Activated CD4-positive, alpha-beta T cell treated with anti-CD3 and anti-CD28 coated beads, Interleukin-2, amount 10 ng/mL, durations not matched to agents 7 days and 5 days (primary cell): ENCODE results near the gene TRIM29. TPM values are rescaled to one million over a fixed set of nuclear protein-coding genes. Genes with fewer than 3 reads are reported as not detected.

Source experiments
- CTCF ChIA-PET: fragments of 350-600 bp; sonication (Branson Sonifier 250); formaldehyde crosslinking; loops from one replicate; lab custom pipeline; 2021; ENCODE audit warnings: antibody characterized with exemption; lab: Charles Lee
- POLR2A ChIA-PET: fragments of 350-600 bp; sonication (Branson Sonifier 250); formaldehyde crosslinking; loops from one replicate; lab custom pipeline; 2021; ENCODE audit warnings: antibody characterized with exemption; lab: Charles Lee
- DNase-seq: peaks from one replicate; pipeline ENCODE4 v3.0.0-alpha.2; 2020
- H3K27ac Mint-ChIP-seq: one replicate; pipeline ENCODE4 v1.8.0; 2021; ENCODE audit warnings: mild to moderate bottlenecking, moderate library complexity, mixed read lengths
- H3K27me3 Mint-ChIP-seq: one replicate; pipeline ENCODE4 v1.8.0; 2021; ENCODE audit warnings: mixed read lengths
- H3K36me3 Mint-ChIP-seq: one replicate; pipeline ENCODE4 v1.8.0; 2021; ENCODE audit warnings: low read depth, mixed read lengths
- H3K4me1 Mint-ChIP-seq: one replicate; pipeline ENCODE4 v1.8.0; 2021; ENCODE audit warnings: mixed read lengths
- H3K4me3 Mint-ChIP-seq: one replicate; pipeline ENCODE4 v1.8.0; 2021; ENCODE audit warnings: mild to moderate bottlenecking, moderate library complexity, mixed read lengths
- H3K9me3 Mint-ChIP-seq: one replicate; pipeline ENCODE4 v1.8.0; 2021; ENCODE audit warnings: mixed read lengths
- total RNA-seq, 2 experiments: library from RNA; stranded (reverse); gene quantifications; one replicate each; pipeline ENCODE4 v1.2.3, GENCODE V29; 2021

The TRIM29 gene
- total RNA-seq, 2 experiments from 2014 or later = not detected

GRCh38 chr11:120130991-120131760 lies 6.7 kb downstream of the TRIM29 start:
- Mint-ChIP-seq H3K27me3 (no peaks in the 10 kb centered on the region), H3K36me3 (no peaks in the 10 kb centered on the region), H3K4me1 (no peaks in the 10 kb centered on the region), H3K9me3 (no peaks in the 10 kb centered on the region), H3K27ac (no peak overlapping the region), H3K4me3 (no peak overlapping the region)
- ChIA-PET CTCF (no interaction called here), POLR2A (no interaction called here)
- DNase-seq = no peak

- Mint-ChIP-seq H3K4me1 (no peaks in the 10 kb centered on the region), H3K27me3 (no peaks in the 10 kb centered on the region), H3K27ac (no peak overlapping the region), H3K36me3 (no peaks in the 10 kb centered on the region), H3K4me3 (no peak overlapping the region), H3K9me3 (no peaks in the 10 kb centered on the region)
- POLR2A ChIA-PET = no interaction called here
- DNase-seq = no peak
- CTCF ChIA-PET = no interaction called here
Observed at GRCh38 chr11:120130176-120130980, 7.5 kb downstream of the TRIM29 start.

- no peak for DNase-seq
- H3K4me3 Mint-ChIP-seq = no peak overlapping the region
- ChIA-PET POLR2A (no interaction called here), CTCF (no interaction called here)
- no peaks in the 10 kb centered on the region for H3K4me1 Mint-ChIP-seq
- H3K9me3 Mint-ChIP-seq = no peaks in the 10 kb centered on the region
- no peak overlapping the region for H3K27ac Mint-ChIP-seq
- no peaks in the 10 kb centered on the region for H3K27me3 Mint-ChIP-seq
- no peaks in the 10 kb centered on the region for H3K36me3 Mint-ChIP-seq
Observed at GRCh38 chr11:120129570-120129969, 8.3 kb downstream of the TRIM29 start.

GRCh38 chr11:120128392-120129119 lies 9.4 kb downstream of the TRIM29 start:
- no peaks in the 10 kb centered on the region for H3K36me3 Mint-ChIP-seq
- POLR2A ChIA-PET = interaction anchor here (0.5 kb wide), 1 partner anchor 790 kb away, joined by 3 read pairs; no protein-coding TSS in a partner anchor
- H3K4me1 Mint-ChIP-seq = no peaks in the 10 kb centered on the region
- no peak overlapping the region for H3K27ac Mint-ChIP-seq
- no peak overlapping the region for H3K4me3 Mint-ChIP-seq
- no peak for DNase-seq
- no peaks in the 10 kb centered on the region for H3K27me3 Mint-ChIP-seq
- H3K9me3 Mint-ChIP-seq = no peaks in the 10 kb centered on the region
- CTCF ChIA-PET = no interaction called here

- no peaks in the 10 kb centered on the region for H3K27me3 Mint-ChIP-seq
- H3K4me3 Mint-ChIP-seq = no peak overlapping the region
- DNase-seq = no peak
- ChIA-PET CTCF (no interaction called here), POLR2A (no interaction called here)
- H3K9me3 Mint-ChIP-seq = no peaks in the 10 kb centered on the region
- no peak overlapping the region for H3K27ac Mint-ChIP-seq
- no peaks in the 10 kb centered on the region for H3K4me1 Mint-ChIP-seq
- no peaks in the 10 kb centered on the region for H3K36me3 Mint-ChIP-seq
Observed at GRCh38 chr11:120127236-120127635, 10.7 kb downstream of the TRIM29 start.

- POLR2A ChIA-PET = no interaction called here
- Mint-ChIP-seq H3K27ac (no peak overlapping the region), H3K27me3 (no peaks in the 10 kb centered on the region), H3K9me3 (no peaks in the 10 kb centered on the region), H3K4me3 (no peak overlapping the region), H3K4me1 (no peaks in the 10 kb centered on the region), H3K36me3 (no peaks in the 10 kb centered on the region)
- no peak for DNase-seq
- CTCF ChIA-PET = interaction anchor here (1.1 kb wide), 1 partner anchor 397 kb away, joined by 4 read pairs; the partner anchor contains the start of gene NECTIN1
Observed at GRCh38 chr11:120126620-120127019, 11.3 kb downstream of the TRIM29 start.

- ChIA-PET CTCF (interaction anchor here (1.1 kb wide), 1 partner anchor 396 kb away, joined by 4 read pairs; the partner anchor contains the start of gene NECTIN1), POLR2A (no interaction called here)
- no peak overlapping the region for H3K4me3 Mint-ChIP-seq
- H3K27me3 Mint-ChIP-seq = no peaks in the 10 kb centered on the region
- no peak overlapping the region for H3K27ac Mint-ChIP-seq
- no peaks in the 10 kb centered on the region for H3K36me3 Mint-ChIP-seq
- no peak for DNase-seq
- no peaks in the 10 kb centered on the region for H3K4me1 Mint-ChIP-seq
- no peaks in the 10 kb centered on the region for H3K9me3 Mint-ChIP-seq
Observed at GRCh38 chr11:120125509-120125908, 12.4 kb downstream of the TRIM29 start.

GRCh38 chr11:120125024-120125423 lies 12.9 kb downstream of the TRIM29 start:
- Mint-ChIP-seq H3K27me3 (no peaks in the 10 kb centered on the region), H3K4me1 (no peaks in the 10 kb centered on the region), H3K4me3 (no peak overlapping the region), H3K9me3 (no peaks in the 10 kb centered on the region), H3K36me3 (no peaks in the 10 kb centered on the region), H3K27ac (no peak overlapping the region)
- CTCF ChIA-PET = no interaction called here
- no peak for DNase-seq
- POLR2A ChIA-PET = no interaction called here

- Mint-ChIP-seq H3K4me3 (no peak overlapping the region), H3K9me3 (no peaks in the 10 kb centered on the region), H3K27ac (no peak overlapping the region), H3K27me3 (no peaks in the 10 kb centered on the region), H3K4me1 (no peaks in the 10 kb centered on the region), H3K36me3 (no peaks in the 10 kb centered on the region)
- CTCF ChIA-PET = no interaction called here
- no peak for DNase-seq
- POLR2A ChIA-PET = no interaction called here
Observed at GRCh38 chr11:120124355-120124754, 13.6 kb downstream of the TRIM29 start.

GRCh38 chr11:120123946-120124345 lies 14.0 kb downstream of the TRIM29 start:
- Mint-ChIP-seq H3K27ac (no peak overlapping the region), H3K27me3 (no peaks in the 10 kb centered on the region), H3K36me3 (no peaks in the 10 kb centered on the region), H3K9me3 (no peaks in the 10 kb centered on the region), H3K4me1 (no peaks in the 10 kb centered on the region), H3K4me3 (no peak overlapping the region)
- ChIA-PET POLR2A (no interaction called here), CTCF (no interaction called here)
- DNase-seq = no peak

GRCh38 chr11:120122924-120123683 lies 14.8 kb downstream of the TRIM29 start:
- no peak for DNase-seq
- Mint-ChIP-seq H3K9me3 (no peaks in the 10 kb centered on the region), H3K36me3 (no peaks in the 10 kb centered on the region), H3K27ac (no peak overlapping the region), H3K4me3 (no peak overlapping the region), H3K27me3 (no peaks in the 10 kb centered on the region), H3K4me1 (no peaks in the 10 kb centered on the region)
- ChIA-PET POLR2A (no interaction called here), CTCF (no interaction called here)

GRCh38 chr11:120121914-120122473 lies 15.9 kb downstream of the TRIM29 start:
- H3K9me3 Mint-ChIP-seq = no peaks in the 10 kb centered on the region
- H3K4me3 Mint-ChIP-seq = no peak overlapping the region
- DNase-seq = no peak
- no peaks in the 10 kb centered on the region for H3K27me3 Mint-ChIP-seq
- ChIA-PET CTCF (no interaction called here), POLR2A (no interaction called here)
- no peaks in the 10 kb centered on the region for H3K36me3 Mint-ChIP-seq
- H3K27ac Mint-ChIP-seq = no peak overlapping the region
- no peaks in the 10 kb centered on the region for H3K4me1 Mint-ChIP-seq
